GM23338 (cell line): ENCODE measurements around the gene TFAP2E. TPM values are rescaled to one million over a fixed set of nuclear protein-coding genes. Genes with fewer than 3 reads are reported as not detected.

Experiments
- ATAC-seq: fragments of 200-7000 bp; cut with Tn5 transposase; 3 replicates; pipeline ENCODE4 v1.9.1; 2020
- DNase-seq: peaks from one replicate; pipeline ENCODE4 v3.0.0-alpha.2; 2015; ENCODE audit warnings: low spot score
- H2AFZ ChIP-seq: fragments of 200-600 bp; sonication (generic); 2 replicates; pipeline ENCODE4 v1.8.0; 2016; ENCODE audit warnings: antibody characterized with exemption, mild to moderate bottlenecking, moderate library complexity
- H3F3A ChIP-seq: fragments of 200-600 bp; sonication (generic); replicated peaks from 2 replicates; pipeline ENCODE4 v1.8.0; 2017; ENCODE audit warnings: antibody characterized with exemption, mixed run types, low read depth
- H3K27ac ChIP-seq: fragments of 200-600 bp; sonication (generic); 2 replicates; pipeline ENCODE4 v1.6.1; 2016; ENCODE audit warnings: low read depth
- H3K27me3 ChIP-seq: fragments of 200-600 bp; sonication (generic); 2 replicates; pipeline ENCODE4 v1.8.0; 2016; ENCODE audit warnings: mild to moderate bottlenecking, mixed run types, moderate library complexity; ENCODE audit not compliant: insufficient read depth
- H3K36me3 ChIP-seq: fragments of 200-600 bp; sonication (generic); 2 replicates; pipeline ENCODE4 v1.8.0; 2016; ENCODE audit warnings: mild to moderate bottlenecking; ENCODE audit not compliant: insufficient read depth
- H3K4me1 ChIP-seq: fragments of 200-600 bp; sonication (generic); 2 replicates; pipeline ENCODE4 v1.8.0; 2016; ENCODE audit warnings: mild to moderate bottlenecking, moderate library complexity; ENCODE audit not compliant: insufficient read depth
- H3K4me2 ChIP-seq: fragments of 200-600 bp; sonication (generic); 2 replicates; pipeline ENCODE4 v1.7.1; 2017; ENCODE audit warnings: mixed run types
- H3K4me3 ChIP-seq: fragments of 200-600 bp; sonication (generic); 2 replicates; pipeline ENCODE4 v1.6.1; 2016; ENCODE audit warnings: mixed run types
- H3K79me2 ChIP-seq: fragments of 200-600 bp; sonication (generic); replicated peaks from 2 replicates; pipeline ENCODE4 v1.8.0; 2017; ENCODE audit warnings: mild to moderate bottlenecking; ENCODE audit not compliant: insufficient read depth
- H3K9me2 ChIP-seq: fragments of 200-600 bp; sonication (generic); 2 replicates; pipeline ENCODE4 v1.8.0; 2017; ENCODE audit not compliant: insufficient read depth
- H4K20me1 ChIP-seq: fragments of 200-600 bp; sonication (generic); replicated peaks from 2 replicates; pipeline ENCODE4 v1.8.0; 2017; ENCODE audit warnings: mild to moderate bottlenecking; ENCODE audit not compliant: insufficient read depth
- H3K27ac Mint-ChIP-seq: 2 replicates; pipeline ENCODE4 v1.8.0; 2020; ENCODE audit warnings: inconsistent platforms, mild to moderate bottlenecking, moderate library complexity, mixed read lengths
- H3K27me3 Mint-ChIP-seq: 3 replicates; pipeline ENCODE4 v1.8.0; 2022; ENCODE audit warnings: low read depth, mild to moderate bottlenecking, moderate library complexity, mixed read lengths, inconsistent platforms; ENCODE audit not compliant: insufficient read depth, poor library complexity
- H3K36me3 Mint-ChIP-seq: 3 replicates; pipeline ENCODE4 v1.8.0; 2021; ENCODE audit warnings: low read depth, mild to moderate bottlenecking, inconsistent platforms, moderate library complexity, mixed read lengths
- H3K4me1 Mint-ChIP-seq: 3 replicates; pipeline ENCODE4 v1.8.0; 2020; ENCODE audit warnings: mild to moderate bottlenecking, inconsistent platforms, mixed read lengths
- H3K4me3 Mint-ChIP-seq: 3 replicates; pipeline ENCODE4 v1.8.0; 2021; ENCODE audit warnings: moderate library complexity, mild to moderate bottlenecking, inconsistent platforms, mixed read lengths
- H3K9me3 Mint-ChIP-seq: 3 replicates; pipeline ENCODE4 v1.8.0; 2020; ENCODE audit warnings: moderate library complexity, mild to moderate bottlenecking, inconsistent platforms, mixed read lengths
- CTCF ChIP-seq, 2 experiments: fragments of 200-600 bp in 1 of 2; sonication (generic) in 1 of 2; conservative IDR thresholded peaks; 2 replicates each; pipeline versions ENCODE4 v1.5.1 to v1.6.1; 2016 to 2017; ENCODE audit warnings: antibody characterized with exemption in 2 of 2, low read depth in 2 of 2, mild to moderate bottlenecking in 2 of 2, moderate library complexity in 1 of 2
- EZH2 ChIP-seq: fragments of 200-600 bp; sonication (generic); IDR thresholded peaks from one replicate; pipeline ENCODE4 v1.8.0; 2017; ENCODE audit warnings: antibody characterized with exemption, mild to moderate bottlenecking, low read depth; ENCODE audit not compliant: unreplicated experiment
- EZH2phosphoT487 ChIP-seq: fragments of 200-600 bp; sonication (generic); IDR thresholded peaks from one replicate; pipeline ENCODE4 v1.8.1; 2018; ENCODE audit warnings: antibody characterized with exemption; ENCODE audit not compliant: unreplicated experiment
- ZNF462 ChIP-seq: fragments of 250-450 bp; sonication (Bioruptor Pico); IDR thresholded peaks from 2 replicates; pipeline ENCODE4 v1.5.0; 2020; ENCODE audit warnings: mild to moderate bottlenecking, moderate library complexity
- polyA plus RNA-seq: library from polyadenylated mRNA; unstranded; fragments of >200 nt; fragmentation: Nextera tagmentation; extraction: Ambion mirVana; gene quantifications from 2 replicates; pipeline ENCODE4 v1.2.1, GENCODE V29; 2016
- total RNA-seq: library from RNA; depleted of rRNA; stranded (reverse); fragments of >200 nt; shearing (Covaris generic); gene quantifications from 2 replicates; pipeline ENCODE4 v1.2.3, GENCODE V29; 2014

Gene TFAP2E
- total and polyA plus RNA-seq, 2 experiments from 2014 or later, result 0.34 to 1.4 TPM

- TF ChIP-seq ZNF462 (CRISPR knock-in tag) (no peak), CTCF (conservative IDR thresholded peaks at IDR 0.05; ENCODE audit: low read depth in 2 of 2) (no peak), EZH2phosphoT487 (no peak)
These were observed 26.3 kb downstream of the TFAP2E start (continued) for GRCh38 chr1:35599411-35599810.

GRCh38 chr1:35600593-35600992 is 27.5 kb downstream of the TFAP2E start:
- Mint-ChIP-seq H3K36me3 (peaks cover 41% of the 10 kb centered on the region), H3K27ac (no peak overlapping the region), H3K27me3 (no peaks in the 10 kb centered on the region), H3K4me3 (no peak overlapping the region), H3K9me3 (no peaks in the 10 kb centered on the region), H3K4me1 (0 out of 3 replicates have a peak, but pooled peaks cover 3% of the 10 kb centered on the region)
- Histone ChIP-seq H2AFZ (no peak overlapping the region), H3K9me2 (no peaks in the 10 kb centered on the region), H3K27ac (no peak overlapping the region), H3K79me2 (no peaks in the 10 kb centered on the region), H3K4me1 (no peaks in the 10 kb centered on the region), H3K4me3 (no peak overlapping the region), H3K36me3 (peaks cover 23% of the 10 kb centered on the region), H3K4me2 (no peak overlapping the region), H3K27me3 (no peaks in the 10 kb centered on the region), H4K20me1 (peaks cover 18% of the 10 kb centered on the region), H3F3A (peaks cover 8% of the 10 kb centered on the region; the same call in 1 of the 2 replicates)
- no peak for DNase-seq
- no peak for ATAC-seq
- TF ChIP-seq EZH2phosphoT487 (no peak), CTCF (conservative IDR thresholded peaks at IDR 0.05; ENCODE audit: low read depth in 2 of 2) (no peak), ZNF462 (CRISPR knock-in tag) (no peak), EZH2 (no peak)
